Spleen (tissue), 11 donors: ENCODE measurements around the gene YES1. TPM values are rescaled to one million over a fixed set of nuclear protein-coding genes. Genes with fewer than 3 reads are reported as not detected.
A peak's percentile ranks its signal among the peaks of the same experiment; 100 is the strongest.

Source experiments
- DNase-seq: peaks from one replicate; pipeline ENCODE4 v3.0.0-alpha.2; 2020
- H3K27ac ChIP-seq, 8 donors: fragments of 200-600 bp; sonication (generic) in 7 of 8; 1 replicate in 4 of 8; 2 replicates in 4 of 8; pipeline versions ENCODE4 v1.5.0 to v1.8.0; 2016 to 2021; ENCODE audit warnings: inconsistent platforms in 4 of 8, mild to moderate bottlenecking in 4 of 8, moderate library complexity in 1 of 8
- H3K27me3 ChIP-seq, 7 donors: fragments of 200-600 bp; sonication (generic) in 6 of 7; replicated peaks in 1 of 7; 1 replicate in 4 of 7; 2 replicates in 3 of 7; pipeline versions ENCODE4 v1.5.0 to v1.8.0; 2016 to 2021; ENCODE audit warnings: inconsistent platforms in 3 of 7, mild to moderate bottlenecking in 1 of 7
- H3K36me3 ChIP-seq, 6 donors: fragments of 200-600 bp; sonication (generic) in 5 of 6; 1 replicate in 4 of 6; 2 replicates in 2 of 6; pipeline versions ENCODE4 v1.5.0 to v1.8.0; 2016 to 2021; ENCODE audit warnings: inconsistent platforms in 2 of 6
- H3K4me1 ChIP-seq, 6 donors: fragments of 200-600 bp; sonication (generic) in 5 of 6; 1 replicate in 3 of 6; 2 replicates in 3 of 6; pipeline versions ENCODE4 v1.5.0 to v1.8.0; 2016 to 2021; ENCODE audit warnings: inconsistent platforms in 3 of 6
- H3K4me3 ChIP-seq, 8 donors: fragments of 200-600 bp; sonication (generic) in 7 of 8; 1 replicate in 4 of 8; 2 replicates in 4 of 8; pipeline versions ENCODE4 v1.5.0 to v1.8.0; 2016 to 2021; ENCODE audit warnings: inconsistent platforms in 4 of 8, mild to moderate bottlenecking in 4 of 8, moderate library complexity in 2 of 8
- H3K9me3 ChIP-seq, 8 donors: fragments of 200-600 bp; sonication (generic) in 7 of 8; 1 replicate in 4 of 8; 2 replicates in 4 of 8; pipeline versions ENCODE4 v1.5.0 to v1.8.0; 2016 to 2021; ENCODE audit warnings: inconsistent platforms in 4 of 8
- POLR2A ChIP-seq, 3 donors: fragments of 450-650 bp; IDR thresholded peaks; one replicate each; pipeline ENCODE4 v1.5.1; 2017; ENCODE audit warnings: antibody characterized with exemption in 3 of 3, mild to moderate bottlenecking in 1 of 3
- POLR2AphosphoS5 ChIP-seq, 3 donors: sonication (generic); formaldehyde crosslinking; IDR thresholded peaks; one replicate each; pipeline ENCODE4 v1.5.1; 2017; ENCODE audit warnings: antibody characterized with exemption in 3 of 3
- WGBS, 5 donors: extraction: QIAGEN DNeasy Blood & Tissue Kit in 3 of 5; methylation state at CpG; one replicate each; pipeline versions ENCODE4 v1.1.5 to v1.1.7; 2013 to 2018; 5-methylcytosine and 5-hydroxymethylcytosine counted together
- intact Hi-C: fragments of 100-400 bp; cut with DNase I; formaldehyde crosslinking; loops from one replicate; pipeline ENCODE4 v1.15.0; 2023; ENCODE audit warnings: low total_unique reads
- polyA plus RNA-seq, 3 donors: library from polyadenylated mRNA; stranded (reverse); fragments of 200-250 nt; gene quantifications; one replicate each; pipeline ENCODE4 v1.2.1, GENCODE V29; 2013
- total RNA-seq, 7 donors: library from RNA; depleted of rRNA in 3 of 7; stranded (reverse); fragments of >200 nt in 3 of 7; fragmentation: NEBNext Ultra II Directional in 4 of 7; extraction: Animal tissue kit (Norgen Biotek cat#: 25700) in 4 of 7; gene quantifications; one replicate each; pipeline versions ENCODE4 v1.1.0 to v1.2.1, GENCODE V29; 2016 to 2021
- TF ChIP-seq, protein P1 (sequence below), 11 experiments: fragments of 200-600 bp in 7 of 11; fragments of 450-650 bp in 4 of 11; sonication (generic) in 4 of 11; IDR thresholded peaks in 8 of 11; conservative IDR thresholded peaks in 3 of 11; 1 replicate in 7 of 11; 2 replicates in 4 of 11; pipeline versions ENCODE4 v1.4.0 to v1.8.0; 2016 to 2021; ENCODE audit warnings: antibody characterized with exemption in 11 of 11, inconsistent platforms in 4 of 11, mild to moderate bottlenecking in 1 of 11
- donor health status: healthy with polysubstance abuse.
- donor health status: DM: no; HTN: no; CAD: no; lungs with moderate emphysema.
- donor health status: DM: no; HTN: no; CAD: no.
- donor health status: Bipolar disorder and iron deficiency.
- donor health status: healthy.
- donor health status: DM: no; HTN: no; CAD: no.
- donor health status: DM: yes; HTN: yes; CAD: no.

The YES1 gene
- total and polyA plus RNA-seq, 10 donors = 8.4 to 128 (median 60.9) TPM

DNA sequence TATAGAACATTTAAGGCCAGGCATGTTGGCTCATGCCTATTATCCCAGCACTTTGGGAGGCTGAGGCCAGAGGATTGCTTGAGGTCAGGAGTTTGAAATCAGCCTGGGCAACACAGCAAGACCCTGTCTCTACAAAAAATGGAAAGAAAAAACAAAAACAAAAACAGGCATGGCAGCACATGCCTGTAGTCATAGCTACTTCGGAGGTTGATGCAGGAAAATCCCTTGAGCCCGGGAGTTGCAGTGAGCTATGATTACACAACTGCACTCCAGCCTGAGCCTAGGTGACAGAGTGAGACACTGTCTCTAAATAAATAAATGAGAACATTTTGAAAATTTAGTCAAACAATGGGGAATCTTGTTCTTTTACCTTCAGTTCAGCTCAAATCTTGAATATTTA, 12.1 kb upstream of the YES1 start:
- H3K36me3 ChIP-seq = no peaks in the 10 kb centered on the region
- intact Hi-C loops = no loop called here
- no peak for DNase-seq
- H3K4me3 ChIP-seq = no peak overlapping the region
- H3K9me3 ChIP-seq = no peaks in the 10 kb centered on the region
- no peaks in the 10 kb centered on the region for H3K4me1 ChIP-seq
- peaks cover 0 to 69% (median 0%) of the 10 kb centered on the region in 7 donors for H3K27me3 ChIP-seq
- no peak overlapping the region for H3K27ac ChIP-seq
- no peak for TF ChIP-seq POLR2A (IDR thresholded peaks at IDR 0.05)
- 62 to 81% (median 75%) methylated on average over 2 of the region's 2 CpGs for WGBS, 5 donors

DNA sequence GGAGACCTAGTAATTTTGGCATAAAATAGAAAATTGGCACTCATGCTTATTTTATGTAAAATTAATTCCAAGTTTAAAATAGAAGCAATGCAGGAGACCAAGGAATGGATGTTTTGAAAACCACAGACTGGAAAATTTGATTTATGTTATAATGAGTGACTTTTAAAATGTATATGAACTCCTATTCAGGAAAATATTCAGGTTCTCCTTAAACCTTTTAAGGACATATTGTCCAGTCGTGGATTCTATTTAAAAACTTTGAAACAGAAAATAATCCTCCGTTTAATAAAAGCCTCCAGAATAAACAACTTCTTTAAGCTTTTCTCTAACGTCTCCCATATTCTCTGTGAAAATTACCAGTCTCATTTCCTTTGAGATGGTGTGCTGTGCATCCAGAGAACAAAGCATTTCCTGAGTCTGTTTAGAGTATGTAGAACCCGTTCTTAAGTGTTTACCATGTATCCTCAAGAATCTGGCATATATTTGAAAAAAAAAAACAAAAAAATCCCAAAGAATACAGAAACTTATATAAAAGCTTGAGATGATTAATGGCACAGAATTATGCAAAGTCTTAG, 8.6 kb upstream of the YES1 start:
- H3K27ac ChIP-seq = no peak overlapping the region
- 13 to 27% (median 18%) methylated on average over 4 of the region's 4 CpGs for WGBS, 5 donors
- H3K4me3 ChIP-seq = no peak overlapping the region
- intact Hi-C loops = no loop called here
- no peaks in the 10 kb centered on the region for H3K9me3 ChIP-seq
- no peak for DNase-seq
- no peaks in the 10 kb centered on the region for H3K36me3 ChIP-seq
- no peaks in the 10 kb centered on the region for H3K4me1 ChIP-seq
- peaks cover 0 to 94% (median 0%) of the 10 kb centered on the region in 7 donors for H3K27me3 ChIP-seq
- TF ChIP-seq POLR2AphosphoS5 (IDR thresholded peaks at IDR 0.05) = no peak

DNA sequence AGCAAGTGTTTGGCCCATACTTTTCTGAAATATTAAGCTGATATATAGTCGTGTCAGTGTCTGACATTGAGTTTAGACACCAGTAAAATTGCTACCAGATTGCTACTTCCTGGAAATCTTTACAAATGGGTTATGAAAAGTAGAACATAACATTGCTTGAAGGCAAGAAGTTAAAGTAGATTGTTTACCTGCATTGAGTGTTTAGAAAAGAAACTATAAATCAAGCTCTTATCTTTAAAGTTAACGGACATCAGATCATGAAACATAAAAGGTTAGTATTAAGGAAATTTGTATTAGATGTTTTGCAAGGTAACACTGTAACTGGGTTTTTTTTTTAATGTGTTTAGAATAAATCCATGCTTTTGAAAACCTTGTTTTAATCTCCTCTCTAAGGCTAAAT, 4.8 kb upstream of the YES1 start:
- WGBS, 5 donors = 40 to 58% (median 44%) methylated on average over 2 of the region's 2 CpGs
- peaks cover 0 to 90% (median 5%) of the 10 kb centered on the region in 7 donors for H3K27me3 ChIP-seq

DNA sequence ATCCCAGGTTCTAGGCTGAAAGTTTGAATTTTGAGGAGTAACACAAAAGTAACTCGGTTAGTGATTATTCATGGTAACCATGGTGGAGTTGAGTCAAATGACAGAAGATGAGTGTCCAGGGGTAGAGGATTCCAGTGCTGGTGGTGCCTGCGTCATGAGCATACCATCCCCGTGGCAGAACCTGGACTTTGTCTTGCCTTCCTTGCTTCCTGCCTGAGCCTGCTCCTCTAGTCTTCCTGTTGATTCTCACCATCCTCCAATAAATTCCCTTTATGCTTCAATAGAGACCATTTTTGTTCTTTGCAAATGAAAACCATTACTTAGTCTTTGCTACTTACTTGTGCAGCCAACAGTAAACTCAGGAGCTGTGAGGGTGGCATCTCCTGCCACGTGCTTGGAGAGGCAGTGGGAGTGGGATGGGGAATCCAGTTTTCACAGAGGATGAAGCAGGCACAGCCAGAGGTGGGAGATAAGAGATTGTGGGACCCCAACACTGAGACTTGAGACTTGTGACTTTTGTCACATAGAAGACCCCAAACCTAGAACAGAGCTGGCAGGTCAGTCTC, 4.1 kb upstream of the YES1 start:
- peaks cover 10 to 40% (median 22%) of the 10 kb centered on the region in 6 donors for H3K4me1 ChIP-seq
- no peak for TF ChIP-seq POLR2AphosphoS5 (IDR thresholded peaks at IDR 0.05)
- TF ChIP-seq POLR2A (IDR thresholded peaks at IDR 0.05) = no peak
- TF ChIP-seq, protein P1, sequence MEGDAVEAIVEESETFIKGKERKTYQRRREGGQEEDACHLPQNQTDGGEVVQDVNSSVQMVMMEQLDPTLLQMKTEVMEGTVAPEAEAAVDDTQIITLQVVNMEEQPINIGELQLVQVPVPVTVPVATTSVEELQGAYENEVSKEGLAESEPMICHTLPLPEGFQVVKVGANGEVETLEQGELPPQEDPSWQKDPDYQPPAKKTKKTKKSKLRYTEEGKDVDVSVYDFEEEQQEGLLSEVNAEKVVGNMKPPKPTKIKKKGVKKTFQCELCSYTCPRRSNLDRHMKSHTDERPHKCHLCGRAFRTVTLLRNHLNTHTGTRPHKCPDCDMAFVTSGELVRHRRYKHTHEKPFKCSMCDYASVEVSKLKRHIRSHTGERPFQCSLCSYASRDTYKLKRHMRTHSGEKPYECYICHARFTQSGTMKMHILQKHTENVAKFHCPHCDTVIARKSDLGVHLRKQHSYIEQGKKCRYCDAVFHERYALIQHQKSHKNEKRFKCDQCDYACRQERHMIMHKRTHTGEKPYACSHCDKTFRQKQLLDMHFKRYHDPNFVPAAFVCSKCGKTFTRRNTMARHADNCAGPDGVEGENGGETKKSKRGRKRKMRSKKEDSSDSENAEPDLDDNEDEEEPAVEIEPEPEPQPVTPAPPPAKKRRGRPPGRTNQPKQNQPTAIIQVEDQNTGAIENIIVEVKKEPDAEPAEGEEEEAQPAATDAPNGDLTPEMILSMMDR (IDR thresholded peaks at IDR 0.05 in 8 of 11, conservative IDR thresholded peaks at IDR 0.05 in 3 of 11) = no peak
- H3K9me3 ChIP-seq = peaks cover 0 to 10% (median 0%) of the 10 kb centered on the region in 8 donors
- H3K27me3 ChIP-seq = peaks cover 0 to 90% (median 10%) of the 10 kb centered on the region in 7 donors
- H3K27ac ChIP-seq = peak overlapping the region in 1 of 8 donors; percentile 10
- DNase-seq = no peak
- 87 to 95% (median 90%) methylated on average over 4 of the region's 4 CpGs for WGBS, 5 donors
- H3K4me3 ChIP-seq = no peak overlapping the region
- no peaks in the 10 kb centered on the region for H3K36me3 ChIP-seq
- intact Hi-C loops = no loop called here

More for the DNA sequence above, 4.8 kb upstream of the YES1 start:
- H3K27ac ChIP-seq = peak overlapping the region in 1 of 8 donors; percentile 10
- no peak for DNase-seq
- H3K4me3 ChIP-seq = no peak overlapping the region
- peaks cover 0 to 10% (median 0%) of the 10 kb centered on the region in 8 donors for H3K9me3 ChIP-seq
- H3K4me1 ChIP-seq = peaks cover 6 to 33% (median 17%) of the 10 kb centered on the region in 6 donors
- H3K36me3 ChIP-seq = no peaks in the 10 kb centered on the region
- TF ChIP-seq POLR2AphosphoS5 (IDR thresholded peaks at IDR 0.05) = no peak
- TF ChIP-seq, protein P1 (IDR thresholded peaks at IDR 0.05 in 8 of 11, conservative IDR thresholded peaks at IDR 0.05 in 3 of 11) = no peak
- TF ChIP-seq POLR2A (IDR thresholded peaks at IDR 0.05) = no peak
- intact Hi-C loops = no loop called here

DNA sequence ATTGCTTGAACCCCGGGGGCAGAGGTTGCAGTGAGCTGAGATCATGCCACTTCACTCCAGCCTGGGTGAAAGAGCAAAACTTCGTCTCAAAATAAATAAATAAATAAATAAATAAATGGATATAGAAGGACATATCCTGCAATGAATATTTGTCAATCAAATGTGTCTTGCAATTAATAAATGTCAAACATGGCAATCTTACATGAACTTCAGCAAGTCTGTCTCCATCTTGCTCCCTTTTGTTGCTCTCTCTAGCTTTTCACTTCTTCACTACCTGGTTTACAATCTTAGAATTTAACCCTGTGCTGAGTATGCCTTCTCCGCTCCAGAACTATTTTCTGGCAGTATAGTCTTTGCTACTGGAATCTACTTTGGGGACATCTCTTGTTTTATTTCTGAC, 3.3 kb upstream of the YES1 start:
- Histone ChIP-seq H3K9me3 (peaks cover 0 to 10% (median 0%) of the 10 kb centered on the region in 8 donors), H3K4me1 (peaks cover 10 to 48% (median 28%) of the 10 kb centered on the region in 6 donors), H3K4me3 (no peak overlapping the region), H3K36me3 (no peaks in the 10 kb centered on the region), H3K27me3 (peaks cover 0 to 90% (median 10%) of the 10 kb centered on the region in 7 donors), H3K27ac (no peak overlapping the region)
- intact Hi-C loops = no loop called here
- TF ChIP-seq, protein P1 (IDR thresholded peaks at IDR 0.05 in 8 of 11, conservative IDR thresholded peaks at IDR 0.05 in 3 of 11) = no peak
- TF ChIP-seq POLR2AphosphoS5 (IDR thresholded peaks at IDR 0.05) (no peak), POLR2A (IDR thresholded peaks at IDR 0.05) (no peak)
- 73 to 94% (median 87%) methylated on average over 3 of the region's 3 CpGs for WGBS, 5 donors
- no peak for DNase-seq
